Activated CD4-positive, alpha-beta memory T cell treated with anti-CD3 and anti-CD28 coated beads for 36 hours (primary cell): ENCODE measurements around the gene MIPEP. TPM values are rescaled to one million over a fixed set of nuclear protein-coding genes. Genes with fewer than 3 reads are reported as not detected.
"Not testable (repeated sequence)": the region's sequence is repeated elsewhere in the genome, so short reads cannot be mapped to it uniquely, and the experiment has no call there.

Experiments
- CTCF ChIA-PET: fragments of 350-600 bp; sonication (Branson Sonifier 250); formaldehyde crosslinking; loops from one replicate; lab custom pipeline; 2021; ENCODE audit warnings: antibody characterized with exemption, inconsistent platforms; lab: Charles Lee
- POLR2A ChIA-PET: fragments of 350-600 bp; sonication (Branson Sonifier 250); formaldehyde crosslinking; loops from one replicate; lab custom pipeline; 2021; ENCODE audit warnings: antibody characterized with exemption; lab: Charles Lee
- DNase-seq: peaks from one replicate; pipeline ENCODE4 v3.0.0-alpha.2; 2020
- H3K27ac Mint-ChIP-seq: one replicate; pipeline ENCODE4 v1.8.0; 2021; ENCODE audit warnings: mixed read lengths
- H3K27me3 Mint-ChIP-seq: one replicate; pipeline ENCODE4 v1.8.0; 2021; ENCODE audit warnings: mixed read lengths
- H3K36me3 Mint-ChIP-seq: one replicate; pipeline ENCODE4 v1.8.0; 2021; ENCODE audit warnings: mixed read lengths
- H3K4me1 Mint-ChIP-seq: one replicate; pipeline ENCODE4 v1.8.0; 2021; ENCODE audit warnings: low read depth, mixed read lengths
- H3K4me3 Mint-ChIP-seq: one replicate; pipeline ENCODE4 v1.8.0; 2021; ENCODE audit warnings: mild to moderate bottlenecking, mixed read lengths
- H3K9me3 Mint-ChIP-seq: one replicate; pipeline ENCODE4 v1.8.0; 2021; ENCODE audit warnings: mixed read lengths
- intact Hi-C: fragments of 100-400 bp; cut with micrococcal nuclease; formaldehyde crosslinking; loops from one replicate; pipeline ENCODE4 v1.15.1; 2023
- total RNA-seq, 2 experiments: library from RNA; stranded (reverse); gene quantifications; one replicate each; pipeline ENCODE4 v1.2.3, GENCODE V29; 2021

Gene MIPEP
- total RNA-seq, 2 experiments from 2014 or later = 16.6 to 16.7 TPM

DNA sequence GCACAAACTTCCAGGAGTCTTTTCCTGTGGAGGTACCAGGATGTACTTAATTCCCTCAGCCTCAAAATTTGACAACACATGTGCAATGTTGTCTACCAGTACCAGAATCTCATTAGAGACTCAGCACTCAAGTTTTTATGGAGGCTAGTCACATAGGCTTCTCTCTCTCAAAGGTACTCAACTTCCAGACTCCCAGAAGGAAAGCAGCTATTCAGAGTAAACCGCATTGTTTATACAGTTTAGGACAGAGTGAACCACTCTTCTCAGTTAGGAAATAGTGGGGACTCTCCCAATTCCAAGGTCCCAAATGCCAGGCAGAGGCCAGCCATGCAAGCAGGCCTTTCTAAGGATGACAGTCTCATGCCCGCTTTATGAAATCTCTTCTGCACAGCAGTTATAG lies 16.6 kb upstream of the MIPEP start:
- no peaks in the 10 kb centered on the region for H3K4me1 Mint-ChIP-seq
- no peaks in the 10 kb centered on the region for H3K36me3 Mint-ChIP-seq
- no peak for DNase-seq
- no peak overlapping the region for H3K4me3 Mint-ChIP-seq
- ChIA-PET POLR2A (no interaction called here), CTCF (no interaction called here)
- H3K27me3 Mint-ChIP-seq = peaks cover 35% of the 10 kb centered on the region
- H3K27ac Mint-ChIP-seq = no peak overlapping the region
- intact Hi-C loops = no loop called here
- H3K9me3 Mint-ChIP-seq = no peaks in the 10 kb centered on the region

DNA sequence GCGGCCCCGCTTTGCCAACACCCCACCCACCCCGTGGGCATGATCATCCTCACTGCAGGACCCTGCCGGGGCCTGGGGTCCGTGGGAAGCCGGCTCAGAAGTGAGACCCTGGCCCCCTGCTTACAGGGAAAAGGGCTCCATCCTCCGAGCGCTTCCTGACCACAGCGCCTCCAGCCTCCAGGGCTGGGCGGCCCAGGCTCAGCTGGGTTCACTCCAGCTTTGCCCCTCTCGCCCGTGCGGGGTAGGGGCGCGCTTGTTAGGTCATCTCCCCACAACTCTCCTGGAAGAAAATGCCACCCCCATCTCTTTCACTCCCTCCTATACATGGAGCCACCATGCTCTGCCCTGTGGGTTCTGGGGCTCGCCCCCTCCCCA lies 14.7 kb upstream of the MIPEP start:
- intact Hi-C loops = no loop called here
- H3K36me3 Mint-ChIP-seq = no peaks in the 10 kb centered on the region
- DNase-seq = no peak
- H3K4me1 Mint-ChIP-seq = peaks cover 2% of the 10 kb centered on the region
- H3K27me3 Mint-ChIP-seq = peaks cover 32% of the 10 kb centered on the region
- H3K4me3 Mint-ChIP-seq = no peak overlapping the region
- no peak overlapping the region for H3K27ac Mint-ChIP-seq
- no peaks in the 10 kb centered on the region for H3K9me3 Mint-ChIP-seq
- ChIA-PET CTCF (interaction anchor here (1.0 kb wide), 1 partner anchor 438 kb away, joined by 3 read pairs; no protein-coding TSS in a partner anchor), POLR2A (no interaction called here)

DNA sequence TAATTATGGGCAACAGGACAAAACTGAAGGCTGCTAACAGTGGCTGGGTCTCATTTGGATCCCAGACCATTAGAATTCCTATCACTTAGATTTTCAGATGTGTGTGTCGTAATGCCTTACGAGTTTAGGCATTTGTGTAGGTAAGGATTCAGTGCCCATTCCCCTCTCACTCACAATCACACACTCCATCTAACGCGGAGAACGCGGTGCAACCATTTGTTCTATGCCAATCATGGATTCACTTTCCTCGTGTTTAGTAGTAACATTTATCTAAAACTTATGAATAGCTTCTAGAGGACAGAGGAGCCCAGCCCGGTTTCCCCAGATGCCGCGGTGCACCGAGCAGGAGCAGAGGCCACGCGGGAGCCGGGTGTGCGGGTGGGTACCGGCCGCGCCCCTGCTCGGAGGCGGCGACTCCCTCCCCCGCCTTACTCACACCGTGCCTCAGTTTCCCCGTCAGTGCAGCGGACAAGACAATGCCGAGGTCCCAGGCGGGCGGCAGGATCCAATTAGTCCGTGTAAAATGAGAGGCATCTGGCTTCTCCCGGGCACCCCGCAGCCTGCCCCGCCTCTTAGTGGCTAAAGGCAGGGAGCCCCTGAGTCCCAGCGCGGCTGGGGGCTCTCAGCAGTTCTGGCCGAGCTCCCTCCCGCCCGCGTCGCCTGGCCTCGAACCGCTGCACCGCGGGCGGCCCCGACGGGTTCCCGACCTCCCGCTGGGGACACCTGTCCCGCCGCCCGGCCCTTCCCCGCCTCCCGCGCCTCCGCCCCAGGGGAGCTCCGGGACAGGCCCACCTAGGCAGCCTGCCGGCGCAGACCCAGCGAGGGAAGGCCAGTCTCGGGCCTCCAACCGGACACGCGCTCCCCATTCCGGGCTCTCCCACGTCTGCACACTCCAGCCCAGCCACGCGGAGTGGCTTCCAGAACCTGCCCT lies 14.0 kb upstream of the MIPEP start:
- Mint-ChIP-seq H3K27ac (no peak overlapping the region), H3K4me3 (no peak overlapping the region), H3K4me1 (peaks cover 2% of the 10 kb centered on the region), H3K9me3 (no peaks in the 10 kb centered on the region), H3K36me3 (no peaks in the 10 kb centered on the region), H3K27me3 (peaks cover 32% of the 10 kb centered on the region)
- intact Hi-C loops = no loop called here
- DNase-seq = no peak
- POLR2A ChIA-PET = no interaction called here
- CTCF ChIA-PET = interaction anchor here (1.0 kb wide), 1 partner anchor 437 kb away, joined by 3 read pairs; no protein-coding TSS in a partner anchor

DNA sequence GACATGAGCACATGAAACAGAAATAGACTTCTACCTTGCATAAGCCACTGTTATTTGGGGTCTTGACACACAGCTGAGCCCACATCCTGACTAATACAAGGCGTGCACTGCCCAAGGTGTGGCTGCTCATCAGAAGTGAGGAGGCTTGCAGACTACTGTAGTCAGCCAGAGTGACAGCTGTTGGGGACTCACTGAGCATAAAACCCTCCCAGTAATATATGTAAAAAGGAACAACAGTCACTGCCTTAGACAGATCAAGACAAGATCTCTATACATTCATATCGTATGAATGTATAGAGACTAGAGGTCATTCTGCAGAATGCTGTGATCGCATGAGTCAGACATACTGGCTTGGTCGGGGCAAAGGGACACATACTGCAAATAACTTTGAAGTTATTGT lies 12.2 kb upstream of the MIPEP start:
- no peaks in the 10 kb centered on the region for H3K36me3 Mint-ChIP-seq
- intact Hi-C loops = no loop called here
- POLR2A ChIA-PET = no interaction called here
- peaks cover 31% of the 10 kb centered on the region for H3K27me3 Mint-ChIP-seq
- H3K4me3 Mint-ChIP-seq = no peak overlapping the region
- no peak for DNase-seq
- CTCF ChIA-PET = no interaction called here
- no peak overlapping the region for H3K27ac Mint-ChIP-seq
- no peaks in the 10 kb centered on the region for H3K9me3 Mint-ChIP-seq
- peaks cover 2% of the 10 kb centered on the region for H3K4me1 Mint-ChIP-seq

DNA sequence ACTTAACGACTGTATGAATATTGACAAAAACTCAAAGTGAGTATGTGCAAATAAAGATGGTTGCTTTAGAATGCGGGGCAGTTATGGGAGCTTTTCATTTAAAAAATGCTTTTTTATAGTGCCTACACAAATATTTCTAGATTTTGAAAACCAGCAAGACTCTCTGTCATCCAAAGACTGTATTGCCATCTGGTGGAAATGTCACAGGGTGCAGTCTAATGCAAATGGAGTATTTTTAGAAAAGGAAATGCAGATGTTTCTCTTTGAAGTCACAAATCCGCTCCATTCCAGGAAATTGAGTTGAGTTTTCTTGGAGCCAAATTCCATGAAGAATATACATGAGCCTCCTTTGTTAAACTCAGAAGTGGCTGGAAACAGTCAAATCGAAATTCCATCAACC lies 10.4 kb upstream of the MIPEP start:
- ChIA-PET POLR2A (no interaction called here), CTCF (interaction anchor here (0.6 to 3.0 kb wide), 5 partner anchors 11 to 434 kb away, joined by 3 to 11 read pairs (median 5); no protein-coding TSS in a partner anchor)
- H3K27me3 Mint-ChIP-seq = peaks cover 24% of the 10 kb centered on the region
- no peak overlapping the region for H3K27ac Mint-ChIP-seq
- DNase-seq = no peak
- no peak overlapping the region for H3K4me3 Mint-ChIP-seq
- intact Hi-C loops = no loop called here
- H3K36me3 Mint-ChIP-seq = no peaks in the 10 kb centered on the region
- H3K9me3 Mint-ChIP-seq = no peaks in the 10 kb centered on the region
- H3K4me1 Mint-ChIP-seq = peaks cover 2% of the 10 kb centered on the region

DNA sequence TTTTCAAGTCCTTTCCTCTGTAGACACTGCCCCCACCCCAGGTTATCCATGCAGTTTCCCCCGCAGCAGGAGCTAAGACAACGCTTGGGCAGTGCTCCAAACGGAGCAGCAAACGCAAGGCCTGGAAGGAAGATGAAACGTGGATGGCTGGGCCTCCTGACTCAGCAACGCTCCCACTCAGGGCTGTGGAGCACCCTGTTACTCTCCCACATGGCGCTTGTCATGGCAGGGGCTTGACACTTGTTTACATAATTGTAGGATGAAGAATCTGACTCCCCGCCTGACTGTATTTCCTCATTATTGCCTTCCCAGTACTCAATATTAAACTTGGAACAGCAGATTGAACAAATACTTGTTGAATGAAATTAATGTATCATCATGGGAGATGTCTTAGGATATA lies 8.9 kb upstream of the MIPEP start:
- H3K27me3 Mint-ChIP-seq = peaks cover 16% of the 10 kb centered on the region
- POLR2A ChIA-PET = no interaction called here

DNA sequence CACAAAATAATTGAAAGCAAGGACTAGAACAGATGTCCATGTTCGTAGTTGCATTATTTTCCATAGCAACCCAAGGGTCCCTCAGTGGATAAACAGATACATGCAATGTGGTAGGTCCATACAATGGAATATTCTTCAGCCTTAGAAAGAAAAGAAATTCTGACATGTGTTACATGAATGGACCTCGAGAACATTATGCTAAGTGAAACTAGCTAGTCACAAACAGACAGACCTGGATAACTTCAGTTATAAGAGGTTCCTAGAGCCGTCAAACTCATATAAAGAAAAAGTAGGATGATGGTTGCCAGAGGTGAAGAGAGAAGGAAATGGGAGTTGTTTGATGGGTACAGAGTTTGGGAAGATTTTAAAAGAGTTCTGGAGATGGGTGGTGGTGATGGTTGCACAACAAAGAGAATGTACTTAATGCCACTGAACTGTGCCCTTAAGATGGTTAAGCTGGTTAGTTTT lies 8.3 kb upstream of the MIPEP start, which contains the start of gene C1QTNF9B:
C1QTNF9B (minus strand) TSS at position 51 of the 468 bp plus-strand sequence.
- H3K36me3 Mint-ChIP-seq, H3K27ac Mint-ChIP-seq, H3K4me1 Mint-ChIP-seq, POLR2A ChIA-PET, DNase-seq, intact Hi-C loops, H3K4me3 Mint-ChIP-seq, H3K9me3 Mint-ChIP-seq: not testable (repeated sequence)
- CTCF ChIA-PET = interaction anchor here (1.4 kb wide), 1 partner anchor 24 kb away, joined by 5 read pairs; no protein-coding TSS in a partner anchor
- H3K27me3 Mint-ChIP-seq = peaks cover 10% of the 10 kb centered on the region

More for the DNA sequence above, 8.9 kb upstream of the MIPEP start:
- CTCF ChIA-PET = interaction anchor here (1.4 to 3.0 kb wide), 2 partner anchors 24 to 431 kb away, joined by 5 to 11 read pairs; no protein-coding TSS in a partner anchor
- Mint-ChIP-seq H3K9me3 (no peaks in the 10 kb centered on the region), H3K4me1 (peaks cover 2% of the 10 kb centered on the region), H3K27ac (no peak overlapping the region), H3K36me3 (no peaks in the 10 kb centered on the region), H3K4me3 (no peak overlapping the region)
- DNase-seq = no peak
- intact Hi-C loops = no loop called here

DNA sequence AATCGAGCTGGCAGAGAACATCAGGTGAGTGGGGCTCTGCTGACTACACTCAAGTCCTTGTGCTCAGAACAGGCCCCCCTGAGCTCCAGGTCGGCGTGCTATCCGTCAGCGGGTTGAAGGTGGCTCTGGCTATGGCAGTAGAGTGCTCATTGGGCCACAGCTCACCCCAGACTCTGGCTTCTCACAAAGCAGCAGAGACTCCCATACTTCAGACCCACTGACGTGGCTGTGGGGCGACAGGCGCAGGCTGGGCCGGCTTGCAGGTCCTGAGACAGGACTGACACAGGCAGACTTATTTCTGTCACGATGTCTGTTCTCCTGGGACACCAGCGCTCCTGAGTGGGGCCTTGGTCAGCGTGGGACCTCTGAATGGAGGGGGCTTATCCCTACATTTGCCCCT lies 5.5 kb upstream of the MIPEP start:
- H3K4me3 Mint-ChIP-seq, CTCF ChIA-PET, H3K4me1 Mint-ChIP-seq, H3K27ac Mint-ChIP-seq, intact Hi-C loops, H3K27me3 Mint-ChIP-seq, H3K9me3 Mint-ChIP-seq, DNase-seq, POLR2A ChIA-PET, H3K36me3 Mint-ChIP-seq: not testable (repeated sequence)

DNA sequence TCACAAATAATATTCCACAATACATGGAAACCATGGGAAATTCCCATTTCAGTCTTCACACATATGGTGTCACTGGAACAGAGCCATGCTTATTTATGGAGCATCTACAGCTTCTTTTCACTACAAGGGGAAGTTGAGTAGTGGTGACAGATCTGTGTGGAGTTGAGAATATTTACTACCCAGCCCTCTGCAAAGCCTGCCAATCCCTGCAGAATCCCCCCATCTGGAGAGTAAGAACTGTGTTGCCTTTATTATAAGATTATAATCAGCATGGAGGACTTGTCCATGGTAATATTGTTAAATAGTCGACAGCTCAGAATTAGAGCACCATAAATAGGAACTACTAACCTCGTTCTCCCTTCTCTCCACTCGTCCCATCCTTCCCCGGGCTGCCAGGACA lies 4.6 kb upstream of the MIPEP start:
- intact Hi-C loops, POLR2A ChIA-PET, H3K9me3 Mint-ChIP-seq, H3K36me3 Mint-ChIP-seq, H3K27ac Mint-ChIP-seq, H3K27me3 Mint-ChIP-seq, CTCF ChIA-PET, H3K4me3 Mint-ChIP-seq, DNase-seq, H3K4me1 Mint-ChIP-seq: not testable (repeated sequence)

DNA sequence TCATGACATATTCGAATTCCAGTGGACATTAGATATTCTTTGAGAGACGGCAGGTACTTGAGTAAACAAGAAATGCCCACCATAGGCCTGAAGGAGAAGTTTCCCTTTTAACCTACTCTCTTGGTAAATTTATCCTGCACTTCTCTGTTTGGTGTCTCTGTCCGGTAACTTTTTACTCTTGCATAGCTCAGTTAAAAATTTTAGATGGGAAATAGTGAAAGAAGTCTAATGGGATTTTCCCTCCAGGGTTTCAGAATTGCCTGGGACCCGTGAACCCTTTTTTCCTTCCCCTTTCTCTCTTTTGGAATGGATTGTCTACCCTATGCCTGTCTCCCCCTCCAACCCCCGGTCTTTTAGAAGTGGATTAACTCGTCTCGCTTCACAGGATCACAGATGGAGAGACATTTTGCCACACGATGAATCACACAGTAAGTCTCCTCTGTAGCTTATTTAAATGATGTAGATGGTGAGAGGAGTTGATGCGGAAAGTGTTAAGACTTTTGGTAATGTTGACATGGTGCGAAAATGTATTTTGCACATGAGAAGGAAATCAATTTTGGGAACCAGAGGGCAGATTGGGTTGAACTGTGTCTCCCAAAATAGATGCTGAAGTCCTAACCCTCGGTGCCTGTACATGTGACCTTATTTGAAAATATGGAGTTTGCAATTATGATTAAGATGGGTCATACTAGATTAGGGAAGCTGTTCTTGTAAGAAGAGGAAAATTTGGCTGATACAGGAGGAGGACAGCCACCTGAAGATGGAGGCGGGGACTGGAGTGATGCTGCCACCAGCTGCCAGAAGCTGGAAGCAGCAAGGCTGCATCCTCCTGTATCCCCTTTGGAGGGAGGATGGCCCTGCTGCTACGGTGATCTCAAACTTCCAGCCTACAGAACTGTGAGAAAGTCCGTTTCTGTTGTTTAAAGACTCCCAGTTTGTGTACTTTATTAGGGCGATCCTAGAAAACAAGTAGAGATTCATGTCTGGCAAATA lies 711 bp upstream of the MIPEP start:
- intact Hi-C loops = loop anchor here (1.0 to 5.0 kb wide), 4 partner anchors 139 to 515 kb away; no protein-coding TSS in a partner anchor
- peak overlapping the region; percentile 82 for H3K4me3 Mint-ChIP-seq
- no peak for DNase-seq
- CTCF ChIA-PET = interaction anchor here (0.7 to 1.9 kb wide), 11 partner anchors 11 to 422 kb away, joined by 3 to 7 read pairs (median 3); no protein-coding TSS in a partner anchor
- POLR2A ChIA-PET = interaction anchor here (1.0 kb wide), 1 partner anchor 311 kb away, joined by 3 read pairs; no protein-coding TSS in a partner anchor
- H3K4me1 Mint-ChIP-seq = peaks cover 21% of the 10 kb centered on the region
- H3K27ac Mint-ChIP-seq = peak overlapping the region; percentile 62
- no peaks in the 10 kb centered on the region for H3K9me3 Mint-ChIP-seq
- no peaks in the 10 kb centered on the region for H3K27me3 Mint-ChIP-seq
- peaks cover 2% of the 10 kb centered on the region for H3K36me3 Mint-ChIP-seq

DNA sequence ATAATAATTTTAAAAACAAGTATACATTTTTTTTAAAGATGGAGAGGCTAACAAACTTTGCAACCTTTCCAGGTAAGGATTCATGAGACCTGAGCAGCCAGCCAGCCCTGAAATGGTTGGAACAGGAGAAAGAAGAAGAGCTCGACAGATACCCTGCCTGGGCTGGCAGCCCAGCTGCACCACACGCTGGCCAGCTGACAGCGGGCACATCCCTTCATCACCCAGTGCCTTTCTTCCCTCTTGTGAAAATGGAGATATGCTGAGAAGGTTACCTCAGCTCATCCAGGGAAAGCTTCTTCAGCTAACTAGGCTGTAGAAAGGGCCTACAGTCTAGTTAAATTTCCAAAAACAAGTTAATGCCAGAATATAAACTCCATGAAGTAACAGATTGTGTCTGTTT lies 4.8 kb downstream of the MIPEP start:
- H3K27me3 Mint-ChIP-seq, DNase-seq, CTCF ChIA-PET, H3K9me3 Mint-ChIP-seq, intact Hi-C loops, H3K27ac Mint-ChIP-seq, H3K4me3 Mint-ChIP-seq, H3K36me3 Mint-ChIP-seq: not testable (repeated sequence)
- H3K4me1 Mint-ChIP-seq = peaks cover 13% of the 10 kb centered on the region
- POLR2A ChIA-PET = interaction anchor here (0.6 kb wide), 1 partner anchor 37 kb away, joined by 3 read pairs; no protein-coding TSS in a partner anchor
